DMS153 treated with DMSO at 0.1 percent for 48 hours (cell line): Measurements from ENCODE around the gene HLA-E.
"Not testable (repeated sequence)": the region's sequence is repeated elsewhere in the genome, so short reads cannot be mapped to it uniquely, and the experiment has no call there.

Experiments
- DNase-seq: peaks from one replicate; lab custom pipeline; 2025; ENCODE audit not compliant: unreplicated experiment; lab: John Stamatoyannopoulos, UW

The HLA-E gene

GRCh38 chr6:30480536-30481156 is 8.7 kb upstream of the HLA-E start:
- no peak for DNase-seq

GRCh38 chr6:30481211-30481964 is 7.9 kb upstream of the HLA-E start:
- no peak for DNase-seq

- DNase-seq = not testable (repeated sequence)
These were observed 7.2 kb upstream of the HLA-E start for GRCh38 chr6:30481965-30482644.

DNA sequence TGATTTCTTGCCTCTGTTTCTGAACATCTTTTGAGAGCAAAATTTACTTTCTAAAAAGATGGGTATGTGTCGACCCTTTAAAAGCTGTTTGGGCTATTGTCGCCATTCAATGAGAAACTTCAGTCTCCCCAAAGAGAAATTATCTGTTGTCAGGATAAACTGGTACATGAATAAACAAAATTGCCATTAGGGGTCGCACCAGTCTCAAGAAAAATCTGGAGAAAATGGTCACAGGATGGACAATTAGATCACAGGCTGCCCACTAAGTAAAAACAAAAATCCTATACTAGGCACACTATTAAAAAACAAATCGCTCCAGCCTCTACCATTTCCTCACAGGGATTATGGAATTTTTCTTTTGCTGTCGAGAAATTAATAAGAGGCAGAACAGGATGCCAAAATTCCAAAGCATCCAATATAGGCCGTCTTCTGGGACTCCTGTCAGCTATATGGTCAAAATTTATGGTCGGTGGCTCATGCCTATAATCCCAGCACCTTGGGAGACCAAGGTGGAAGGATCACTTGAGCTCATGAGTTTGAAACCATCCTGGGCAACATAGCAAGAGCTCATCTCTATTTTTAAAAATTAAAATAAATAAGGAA is 5.5 kb upstream of the HLA-E start:
- peak; percentile 8 for DNase-seq

DNA sequence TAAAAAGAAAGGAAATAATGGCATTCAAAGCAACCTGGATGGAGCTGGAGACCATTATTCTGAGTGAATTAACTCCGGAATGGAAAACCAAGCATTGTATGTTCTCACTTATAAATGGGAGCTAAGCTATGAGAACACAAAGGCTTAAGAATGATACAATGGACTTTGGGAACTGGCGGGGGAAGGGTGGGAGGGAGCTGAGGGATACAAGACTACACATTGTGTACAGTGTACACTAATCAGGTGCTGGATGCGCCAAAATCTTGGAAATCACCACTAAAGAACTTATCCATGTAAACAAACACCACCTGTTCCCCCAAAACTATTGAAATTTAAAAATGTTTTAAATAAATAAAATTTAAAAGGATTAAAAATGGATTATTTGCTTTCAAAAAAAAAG is 4.1 kb upstream of the HLA-E start:
- no peak for DNase-seq

DNA sequence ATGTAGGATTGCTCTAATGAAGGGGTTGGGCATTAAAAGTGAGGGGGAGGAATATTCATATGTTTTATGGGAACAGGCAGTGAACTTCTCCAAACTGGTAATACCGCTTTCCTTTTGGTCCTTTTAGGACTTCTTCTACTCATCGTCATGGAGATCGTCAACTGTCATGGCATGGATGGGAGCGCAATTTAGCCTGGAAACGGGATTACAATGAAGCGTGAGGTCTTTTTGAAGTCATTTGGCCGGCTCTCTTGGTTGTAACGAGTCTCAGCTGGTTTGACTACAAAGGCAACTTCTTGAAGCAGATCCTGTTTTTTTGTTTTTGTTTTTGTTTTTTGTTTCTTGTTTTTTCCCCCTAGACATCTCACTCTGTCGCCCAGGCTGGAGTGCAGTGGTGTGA is 1.4 kb upstream of the HLA-E start:
- no peak for DNase-seq

DNA sequence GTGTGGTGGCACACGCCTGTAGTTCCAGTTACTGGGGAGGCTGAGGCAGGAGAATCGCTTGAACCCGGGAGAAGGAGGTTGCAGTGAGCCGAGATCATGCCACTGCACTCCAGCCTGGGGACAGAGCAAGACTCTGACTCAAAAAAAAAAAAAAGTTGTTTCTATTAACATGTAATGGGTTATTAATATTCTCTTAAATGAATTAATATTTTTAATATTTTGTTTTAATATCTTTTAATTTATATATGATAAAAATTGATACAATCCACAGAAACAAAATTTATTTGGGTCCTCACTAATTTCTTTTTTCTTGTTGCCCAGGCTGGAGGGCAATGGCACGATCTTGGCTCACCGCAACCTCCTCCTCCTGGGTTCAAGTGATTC is 620 bp upstream of the HLA-E start:
- DNase-seq = not testable (repeated sequence)

DNA sequence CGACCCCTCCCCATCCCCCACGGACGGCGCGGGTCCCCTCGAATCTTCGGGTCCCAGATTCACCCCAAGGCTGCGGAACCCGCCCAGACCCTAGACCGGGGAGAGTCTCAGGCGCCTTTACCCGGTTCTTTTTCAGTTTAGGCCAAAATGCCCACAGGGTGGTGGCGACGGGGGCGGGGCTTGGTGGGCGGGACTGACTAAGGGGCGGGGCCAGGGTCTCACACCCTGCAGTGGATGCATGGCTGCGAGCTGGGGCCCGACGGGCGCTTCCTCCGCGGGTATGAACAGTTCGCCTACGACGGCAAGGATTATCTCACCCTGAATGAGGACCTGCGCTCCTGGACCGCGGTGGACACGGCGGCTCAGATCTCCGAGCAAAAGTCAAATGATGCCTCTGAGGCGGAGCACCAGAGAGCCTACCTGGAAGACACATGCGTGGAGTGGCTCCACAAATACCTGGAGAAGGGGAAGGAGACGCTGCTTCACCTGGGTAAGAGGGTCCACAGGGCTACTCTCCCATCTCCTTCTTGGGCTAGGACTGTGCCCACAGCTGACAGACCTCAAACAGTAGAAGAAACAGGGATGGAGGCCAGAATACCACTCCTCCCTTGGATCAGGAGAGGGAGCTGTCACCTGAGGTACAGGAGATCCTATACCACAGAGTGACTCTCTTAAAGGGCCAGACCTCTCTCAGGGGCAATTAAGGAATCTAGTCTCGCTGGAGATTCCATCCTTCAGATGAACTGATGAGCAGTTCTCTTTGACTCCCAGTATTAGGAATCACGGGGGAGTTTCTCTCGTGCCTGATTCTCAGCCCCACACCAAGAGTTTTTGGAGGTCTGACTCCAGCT is 942 bp downstream of the HLA-E start:
- DNase-seq = peak; percentile 10

GRCh38 chr6:30491291-30491953 is 2.1 kb downstream of the HLA-E start:
- not testable (repeated sequence) for DNase-seq

DNA sequence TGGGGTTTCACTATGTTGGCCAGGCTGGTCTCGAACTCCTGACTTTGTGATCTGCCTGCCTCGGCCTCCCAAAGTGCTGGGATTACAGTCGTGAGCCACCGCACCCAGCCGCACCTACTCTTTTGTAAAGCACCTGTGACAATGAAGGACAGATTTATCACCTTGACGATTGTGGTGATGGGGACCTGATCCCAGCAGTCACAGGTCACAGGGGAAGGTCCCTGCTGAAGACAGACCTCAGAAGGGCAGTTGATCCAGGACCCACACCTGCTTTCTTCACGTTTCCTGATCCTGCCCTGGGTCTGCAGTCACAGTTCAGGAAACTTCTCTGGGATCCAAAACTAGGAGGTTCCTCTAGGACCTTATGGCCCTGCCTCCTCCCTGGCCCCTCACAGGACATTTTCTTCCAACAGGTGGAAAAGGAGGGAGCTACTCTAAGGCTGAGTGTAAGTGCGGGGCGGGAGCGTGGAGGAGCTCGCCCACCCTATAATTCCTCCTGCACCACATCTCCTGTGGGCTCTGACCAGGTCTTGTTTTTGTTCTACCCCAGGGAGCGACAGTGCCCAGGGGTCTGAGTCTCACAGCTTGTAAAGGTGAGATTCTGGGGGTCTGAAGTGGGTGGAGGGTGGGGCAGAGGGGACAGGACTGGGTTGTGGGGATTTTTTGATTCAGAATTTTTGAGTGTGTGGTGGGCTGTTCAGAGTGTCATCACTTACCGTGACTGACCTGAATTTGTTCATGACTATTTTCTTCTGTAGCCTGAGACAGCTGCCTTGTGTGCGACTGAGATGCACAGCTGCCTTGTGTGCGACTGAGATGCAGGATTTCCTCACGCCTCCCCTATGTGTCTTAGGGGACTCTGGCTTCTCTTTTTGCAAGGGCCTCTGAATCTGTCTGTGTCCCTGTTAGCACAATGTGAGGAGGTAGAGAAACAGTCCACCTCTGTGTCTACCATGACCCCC is 3.0 kb downstream of the HLA-E start:
- DNase-seq = no peak

DNA sequence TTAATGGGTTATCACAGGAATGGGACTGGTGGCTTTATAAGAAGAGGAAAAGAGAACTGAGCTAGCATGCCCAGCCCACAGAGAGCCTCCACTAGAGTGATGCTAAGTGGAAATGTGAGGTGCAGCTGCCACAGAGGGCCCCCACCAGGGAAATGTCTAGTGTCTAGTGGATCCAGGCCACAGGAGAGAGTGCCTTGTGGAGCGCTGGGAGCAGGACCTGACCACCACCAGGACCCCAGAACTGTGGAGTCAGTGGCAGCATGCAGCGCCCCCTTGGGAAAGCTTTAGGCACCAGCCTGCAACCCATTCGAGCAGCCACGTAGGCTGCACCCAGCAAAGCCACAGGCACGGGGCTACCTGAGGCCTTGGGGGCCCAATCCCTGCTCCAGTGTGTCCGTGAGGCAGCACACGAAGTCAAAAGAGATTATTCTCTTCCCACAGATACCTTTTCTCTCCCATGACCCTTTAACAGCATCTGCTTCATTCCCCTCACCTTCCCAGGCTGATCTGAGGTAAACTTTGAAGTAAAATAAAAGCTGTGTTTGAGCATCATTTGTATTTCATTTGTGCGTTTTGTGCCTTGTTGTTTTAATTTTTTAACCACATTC is 4.4 kb downstream of the HLA-E start:
- DNase-seq = no peak

DNA sequence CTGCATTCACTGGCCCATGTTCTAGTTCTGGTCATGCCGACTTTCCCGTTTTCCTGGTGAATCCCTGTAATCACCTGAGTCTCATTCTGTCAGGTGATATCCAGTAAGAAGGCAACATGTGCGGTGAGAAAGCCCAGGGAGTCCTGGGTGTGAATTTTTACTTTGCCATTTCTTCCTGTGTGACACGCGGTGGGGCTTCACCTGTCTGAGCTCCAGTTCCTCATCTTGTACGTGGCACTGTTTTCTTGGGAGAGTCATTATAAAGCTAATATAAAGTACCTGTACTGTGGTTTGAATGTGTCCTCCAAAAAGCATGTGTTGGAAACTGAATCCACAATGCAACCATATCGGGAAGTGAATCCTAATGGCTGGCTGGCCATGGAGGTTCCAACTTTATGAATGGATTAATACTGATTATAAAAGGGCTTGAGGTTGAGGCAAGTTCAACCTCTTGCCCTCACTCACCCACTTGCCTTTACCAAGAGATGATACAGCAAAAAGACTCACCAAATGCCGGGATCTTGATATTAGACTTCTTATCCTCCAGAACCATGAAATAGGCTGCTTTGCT is 5.1 kb downstream of the HLA-E start:
- no peak for DNase-seq

GRCh38 chr6:30495060-30495459 is 5.8 kb downstream of the HLA-E start:
- not testable (repeated sequence) for DNase-seq

GRCh38 chr6:30495993-30496392 is 6.7 kb downstream of the HLA-E start:
- no peak for DNase-seq

DNA sequence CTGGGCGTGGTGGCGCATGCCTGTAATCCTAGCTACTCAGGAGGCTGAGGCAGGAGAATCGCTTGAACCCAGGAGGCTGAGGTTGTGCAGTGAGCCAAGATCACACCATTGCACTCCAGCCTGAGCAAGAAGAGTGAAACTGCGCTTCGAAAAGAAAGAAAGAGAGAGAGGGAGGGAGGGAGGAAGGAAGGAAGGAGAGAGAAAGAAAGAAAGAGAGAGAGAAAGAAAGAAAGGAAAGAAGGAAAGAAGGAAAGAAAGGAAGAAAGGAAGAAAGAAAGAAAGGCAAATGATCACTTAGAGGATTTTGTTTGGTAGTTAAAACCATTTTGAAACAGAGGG is 7.9 kb downstream of the HLA-E start:
- not testable (repeated sequence) for DNase-seq

DNA sequence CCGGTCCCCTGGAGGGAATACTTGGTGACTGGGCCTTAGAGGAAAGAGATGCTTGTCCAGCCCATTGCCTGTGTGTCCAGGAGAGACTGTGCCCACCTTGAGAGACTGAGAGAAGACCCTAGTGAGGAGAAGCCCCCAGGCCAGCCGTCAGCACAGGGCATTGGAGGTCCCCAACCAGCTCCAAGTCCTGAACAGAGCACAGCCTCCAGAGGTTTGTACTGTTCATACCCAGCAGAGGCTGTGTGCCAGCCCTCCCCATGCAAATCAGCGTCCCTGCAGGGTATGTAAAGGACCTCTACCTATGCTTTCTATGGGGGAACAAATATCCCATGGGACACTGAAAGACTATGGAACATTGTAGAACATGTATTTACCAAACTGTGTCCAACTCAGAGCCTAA is 8.4 kb downstream of the HLA-E start:
- no peak for DNase-seq

DNA sequence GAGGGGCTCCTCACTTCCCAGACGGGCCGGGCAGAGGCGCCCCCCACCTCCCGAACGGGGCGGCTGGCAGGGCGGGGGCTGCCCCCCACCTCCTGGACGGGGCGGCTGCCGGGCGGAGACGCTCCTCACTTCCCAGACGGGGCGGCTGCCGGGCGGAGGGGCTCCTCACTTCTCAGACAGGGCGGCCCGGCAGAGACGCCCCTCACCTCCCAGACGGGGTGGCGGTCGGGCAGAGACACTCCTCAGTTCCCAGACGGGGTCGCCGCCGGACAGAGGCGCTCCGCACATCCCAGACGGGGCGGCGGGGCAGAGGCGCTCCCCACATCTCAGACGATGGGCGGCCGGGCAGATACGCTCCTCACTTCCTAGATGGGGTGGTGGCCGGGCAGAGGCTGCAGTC is 9.4 kb downstream of the HLA-E start:
- DNase-seq = not testable (repeated sequence)
